Activated naive CD8-positive, alpha-beta T cell (primary cell): ENCODE data around the gene ICOS.

Experiments
- H3K27ac Mint-ChIP-seq: one replicate; pipeline ENCODE4 v1.8.0; 2021; ENCODE audit warnings: mixed read lengths
- H3K27me3 Mint-ChIP-seq: one replicate; pipeline ENCODE4 v1.8.0; 2021; ENCODE audit warnings: mixed read lengths
- H3K36me3 Mint-ChIP-seq: one replicate; pipeline ENCODE4 v1.8.0; 2021; ENCODE audit warnings: mixed read lengths
- H3K4me1 Mint-ChIP-seq: one replicate; pipeline ENCODE4 v1.8.0; 2021; ENCODE audit warnings: low read depth, mixed read lengths
- H3K4me3 Mint-ChIP-seq: one replicate; pipeline ENCODE4 v1.8.0; 2021; ENCODE audit warnings: mild to moderate bottlenecking, mixed read lengths
- H3K9me3 Mint-ChIP-seq: one replicate; pipeline ENCODE4 v1.8.0; 2021; ENCODE audit warnings: low read depth, mixed read lengths

ICOS gene

GRCh38 chr2:203936535-203936934, at the start of gene ICOS:
Gene ICOS (plus strand): TSS chr2:203936763. CDS start chr2:203936815, 52 bp downstream.
- H3K4me1 Mint-ChIP-seq, result peaks cover 72% of the 10 kb centered on the region
- H3K27me3 Mint-ChIP-seq, result no peaks in the 10 kb centered on the region
- H3K4me3 Mint-ChIP-seq, result peak within 1 kb of the TSS; percentile 99
- peak within 1 kb of the TSS; percentile 97 for H3K27ac Mint-ChIP-seq
- H3K9me3 Mint-ChIP-seq, result peaks cover 5% of the 10 kb centered on the region
- peaks cover 22% of the 10 kb centered on the region for H3K36me3 Mint-ChIP-seq

- Mint-ChIP-seq H3K9me3 (no peaks in the 10 kb centered on the region), H3K4me1 (peaks cover 30% of the 10 kb centered on the region), H3K27ac (no peak overlapping the region), H3K4me3 (no peak overlapping the region), H3K27me3 (no peaks in the 10 kb centered on the region), H3K36me3 (peaks cover 2% of the 10 kb centered on the region)
These were observed 48.9 kb upstream of the ICOS start for GRCh38 chr2:203887677-203888076.

GRCh38 chr2:203889542-203889941, 47.0 kb upstream of the ICOS start:
- Mint-ChIP-seq H3K27me3 (no peaks in the 10 kb centered on the region), H3K27ac (peak overlapping the region; percentile 30), H3K4me3 (no peak overlapping the region), H3K4me1 (peaks cover 39% of the 10 kb centered on the region), H3K9me3 (no peaks in the 10 kb centered on the region), H3K36me3 (peaks cover 2% of the 10 kb centered on the region)

- Mint-ChIP-seq H3K36me3 (peaks cover 2% of the 10 kb centered on the region), H3K4me3 (no peak overlapping the region), H3K27me3 (no peaks in the 10 kb centered on the region), H3K4me1 (peaks cover 39% of the 10 kb centered on the region), H3K27ac (peak overlapping the region; percentile 36), H3K9me3 (no peaks in the 10 kb centered on the region)
These were observed 46.6 kb upstream of the ICOS start for GRCh38 chr2:203889944-203890343.

GRCh38 chr2:203890733-203891132, 45.8 kb upstream of the ICOS start:
- H3K36me3 Mint-ChIP-seq, result peaks cover 2% of the 10 kb centered on the region
- no peaks in the 10 kb centered on the region for H3K27me3 Mint-ChIP-seq
- H3K4me1 Mint-ChIP-seq, result peaks cover 39% of the 10 kb centered on the region
- no peaks in the 10 kb centered on the region for H3K9me3 Mint-ChIP-seq
- no peak overlapping the region for H3K4me3 Mint-ChIP-seq
- H3K27ac Mint-ChIP-seq, result peak overlapping the region; percentile 84

GRCh38 chr2:203891474-203891873, 45.1 kb upstream of the ICOS start:
- no peaks in the 10 kb centered on the region for H3K9me3 Mint-ChIP-seq
- peaks cover 38% of the 10 kb centered on the region for H3K4me1 Mint-ChIP-seq
- H3K27me3 Mint-ChIP-seq, result no peaks in the 10 kb centered on the region
- H3K4me3 Mint-ChIP-seq, result no peak overlapping the region
- H3K36me3 Mint-ChIP-seq, result peaks cover 2% of the 10 kb centered on the region
- H3K27ac Mint-ChIP-seq, result peak overlapping the region; percentile 84

GRCh38 chr2:203892207-203892606, 44.4 kb upstream of the ICOS start:
- H3K27me3 Mint-ChIP-seq, result no peaks in the 10 kb centered on the region
- no peak overlapping the region for H3K27ac Mint-ChIP-seq
- H3K4me1 Mint-ChIP-seq, result peaks cover 36% of the 10 kb centered on the region
- peaks cover 2% of the 10 kb centered on the region for H3K36me3 Mint-ChIP-seq
- no peak overlapping the region for H3K4me3 Mint-ChIP-seq
- H3K9me3 Mint-ChIP-seq, result no peaks in the 10 kb centered on the region

- no peaks in the 10 kb centered on the region for H3K27me3 Mint-ChIP-seq
- H3K9me3 Mint-ChIP-seq, result no peaks in the 10 kb centered on the region
- no peak overlapping the region for H3K27ac Mint-ChIP-seq
- peaks cover 41% of the 10 kb centered on the region for H3K4me1 Mint-ChIP-seq
- peaks cover 2% of the 10 kb centered on the region for H3K36me3 Mint-ChIP-seq
- H3K4me3 Mint-ChIP-seq, result no peak overlapping the region
These were observed 43.2 kb upstream of the ICOS start for GRCh38 chr2:203893401-203893800.

GRCh38 chr2:203893840-203894239, 42.7 kb upstream of the ICOS start:
- Mint-ChIP-seq H3K4me3 (no peak overlapping the region), H3K27ac (peak overlapping the region; percentile 70), H3K4me1 (peaks cover 41% of the 10 kb centered on the region), H3K36me3 (peaks cover 2% of the 10 kb centered on the region), H3K27me3 (no peaks in the 10 kb centered on the region), H3K9me3 (no peaks in the 10 kb centered on the region)

GRCh38 chr2:203894262-203894661, 42.3 kb upstream of the ICOS start:
- Mint-ChIP-seq H3K36me3 (peaks cover 2% of the 10 kb centered on the region), H3K27me3 (no peaks in the 10 kb centered on the region), H3K4me3 (no peak overlapping the region), H3K4me1 (peaks cover 41% of the 10 kb centered on the region), H3K27ac (peak overlapping the region; percentile 70), H3K9me3 (no peaks in the 10 kb centered on the region)

GRCh38 chr2:203897544-203897943, 39.0 kb upstream of the ICOS start:
- Mint-ChIP-seq H3K9me3 (peaks cover 16% of the 10 kb centered on the region), H3K27ac (no peak overlapping the region), H3K27me3 (no peaks in the 10 kb centered on the region), H3K4me3 (no peak overlapping the region), H3K4me1 (peaks cover 18% of the 10 kb centered on the region), H3K36me3 (peaks cover 9% of the 10 kb centered on the region)

GRCh38 chr2:203898657-203899056, 37.9 kb upstream of the ICOS start:
- Mint-ChIP-seq H3K4me1 (peaks cover 17% of the 10 kb centered on the region), H3K36me3 (peaks cover 9% of the 10 kb centered on the region), H3K27me3 (no peaks in the 10 kb centered on the region), H3K27ac (no peak overlapping the region), H3K4me3 (no peak overlapping the region), H3K9me3 (peaks cover 16% of the 10 kb centered on the region)

- no peak overlapping the region for H3K27ac Mint-ChIP-seq
- H3K9me3 Mint-ChIP-seq, result peaks cover 16% of the 10 kb centered on the region
- no peak overlapping the region for H3K4me3 Mint-ChIP-seq
- no peaks in the 10 kb centered on the region for H3K27me3 Mint-ChIP-seq
- peaks cover 8% of the 10 kb centered on the region for H3K4me1 Mint-ChIP-seq
- peaks cover 9% of the 10 kb centered on the region for H3K36me3 Mint-ChIP-seq
These were observed 36.3 kb upstream of the ICOS start for GRCh38 chr2:203900253-203900652.

- Mint-ChIP-seq H3K4me1 (peaks cover 3% of the 10 kb centered on the region), H3K27ac (no peak overlapping the region), H3K36me3 (peaks cover 9% of the 10 kb centered on the region), H3K27me3 (no peaks in the 10 kb centered on the region), H3K4me3 (no peak overlapping the region), H3K9me3 (peaks cover 16% of the 10 kb centered on the region)
These were observed 32.5 kb upstream of the ICOS start for GRCh38 chr2:203904022-203904421.

- peaks cover 7% of the 10 kb centered on the region for H3K36me3 Mint-ChIP-seq
- H3K27me3 Mint-ChIP-seq, result no peaks in the 10 kb centered on the region
- peaks cover 15% of the 10 kb centered on the region for H3K9me3 Mint-ChIP-seq
- H3K4me1 Mint-ChIP-seq, result peaks cover 17% of the 10 kb centered on the region
- H3K4me3 Mint-ChIP-seq, result no peak overlapping the region
- H3K27ac Mint-ChIP-seq, result no peak overlapping the region
These were observed 30.9 kb upstream of the ICOS start for GRCh38 chr2:203905656-203906055.

GRCh38 chr2:203908066-203908796, 28.3 kb upstream of the ICOS start:
- Mint-ChIP-seq H3K27me3 (no peaks in the 10 kb centered on the region), H3K27ac (no peak overlapping the region)

More at GRCh38 chr2:203908066-203908796, 28.3 kb upstream of the ICOS start:
- Mint-ChIP-seq H3K4me3 (no peak overlapping the region), H3K9me3 (no peaks in the 10 kb centered on the region), H3K4me1 (peaks cover 17% of the 10 kb centered on the region), H3K36me3 (no peaks in the 10 kb centered on the region)
